ENCODE results near the gene LTB. TPM values are rescaled to one million over a fixed set of nuclear protein-coding genes. Genes with fewer than 3 reads are reported as not detected.

LTB gene
- polyA plus RNA-seq, 1 donor from 2014 or later, result not detected

DNA sequence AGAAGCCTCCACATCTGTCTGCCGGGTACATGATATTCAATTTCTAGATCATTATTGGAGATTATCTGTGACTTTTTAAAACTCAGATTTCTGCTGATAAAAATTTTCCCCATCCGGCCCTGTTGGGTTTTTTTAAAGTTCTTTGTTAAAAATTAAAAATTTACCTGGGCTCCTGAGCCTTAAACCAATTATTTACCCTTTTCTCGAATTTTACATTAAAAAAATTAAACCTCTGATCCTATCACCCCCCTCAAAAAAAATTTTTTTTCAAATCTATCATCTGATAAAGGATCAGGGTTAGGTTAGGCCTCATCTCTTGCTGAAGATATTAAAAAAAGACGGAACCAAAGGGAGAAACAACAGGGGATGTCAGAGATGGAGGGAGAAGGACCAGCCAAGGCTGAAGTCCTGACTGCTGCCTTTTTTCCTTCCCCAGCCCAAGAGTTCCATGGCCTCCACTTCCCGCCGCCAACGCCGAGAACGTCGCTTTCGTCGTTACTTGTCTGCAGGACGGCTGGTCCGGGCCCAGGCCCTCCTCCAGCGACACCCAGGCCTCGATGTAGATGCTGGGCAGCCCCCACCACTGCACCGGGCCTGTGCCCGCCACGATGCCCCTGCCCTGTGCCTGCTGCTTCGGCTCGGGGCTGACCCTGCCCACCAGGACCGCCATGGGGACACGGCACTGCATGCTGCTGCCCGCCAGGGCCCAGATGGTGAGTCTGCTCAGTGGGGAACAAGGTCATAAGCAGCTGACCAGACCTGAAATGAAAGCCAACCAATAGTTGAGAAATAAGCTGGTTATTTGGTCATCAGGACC is 34.3 kb downstream of the LTB start:
- peak overlapping the region; percentile 80 for H3K9ac ChIP-seq (ENCODE audit: low read length)
- H3F3A ChIP-seq (ENCODE audit: insufficient read depth, low read length, poor library complexity, severe bottlenecking), result no peaks in the 10 kb centered on the region
- peaks cover 7% of the 10 kb centered on the region for H3K36me3 ChIP-seq (ENCODE audit: insufficient read depth, low read length)
- H3K4me3 ChIP-seq (ENCODE audit: low read length), result peak overlapping the region; percentile 69
- peak overlapping the region; percentile 99 for H3K4me2 ChIP-seq (ENCODE audit: low read length)
- H3K27me3 ChIP-seq (ENCODE audit: insufficient read depth, low read depth, low read length), result no peaks in the 10 kb centered on the region
- H3K27ac ChIP-seq (ENCODE audit: low read length), result peak overlapping the region; percentile 93
- no peaks in the 10 kb centered on the region for H4K20me1 ChIP-seq (ENCODE audit: insufficient read depth)
- TF ChIP-seq MXI1 (conservative IDR thresholded peaks at IDR 0.05; ENCODE audit: poor library complexity, severe bottlenecking) (no peak), TAF1 (IDR thresholded peaks at IDR 0.05; ENCODE audit: low read depth) (peak; percentile 25)
- no peaks in the 10 kb centered on the region for H3K9me3 ChIP-seq (ENCODE audit: low read length)
- H3K9me2 ChIP-seq (ENCODE audit: insufficient read depth, low read length), result no peaks in the 10 kb centered on the region
- peak overlapping the region; percentile 48 for H2AFZ ChIP-seq (ENCODE audit: low read depth, low read length)
- H3K79me2 ChIP-seq (replicated peaks; ENCODE audit: insufficient read depth, low read length), result peaks cover 44% of the 10 kb centered on the region

DNA sequence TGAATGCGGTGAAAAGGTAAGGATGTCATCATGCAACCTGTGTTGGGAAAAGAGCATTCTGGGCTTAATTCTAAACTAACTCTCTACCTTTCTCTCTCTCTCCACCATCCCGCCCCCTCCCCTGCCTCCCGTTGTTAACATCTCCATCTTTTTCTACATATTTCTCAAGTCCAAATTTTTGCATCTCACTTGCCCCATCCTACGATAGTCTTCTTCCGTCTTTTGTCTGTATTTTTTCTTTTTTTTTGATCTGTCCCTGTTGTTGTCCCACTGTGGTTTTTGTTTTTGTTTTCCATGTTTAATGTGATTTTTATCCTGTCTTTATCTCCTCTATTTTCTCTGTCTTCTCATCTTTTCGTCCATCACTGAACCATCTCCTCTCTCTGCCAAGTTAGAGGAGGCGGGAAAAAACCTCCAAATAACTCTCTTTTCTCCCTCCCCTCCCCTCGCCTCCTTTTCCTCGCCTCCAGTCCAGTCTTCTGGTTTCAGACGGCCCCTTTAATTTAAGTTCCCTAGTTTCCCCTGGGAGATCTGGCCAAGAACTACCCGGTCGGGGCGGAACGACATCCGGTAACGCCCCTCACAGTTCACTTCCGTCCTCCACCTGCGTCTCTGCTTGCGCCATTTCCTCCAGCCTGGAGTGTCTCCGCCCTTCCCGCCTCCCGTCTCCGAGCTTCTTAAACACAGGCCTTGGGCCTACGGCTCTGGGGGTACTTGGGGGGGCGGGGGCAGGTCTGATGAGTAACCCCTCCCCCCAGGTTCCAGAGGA is 35.1 kb downstream of the LTB start, which contains the start of gene NFKBIL1:
Gene NFKBIL1 (plus strand): TSS at position 651 of the 769 bp plus-strand sequence. CDS start 87 bp downstream, at position 738.
- TF ChIP-seq, protein P1, sequence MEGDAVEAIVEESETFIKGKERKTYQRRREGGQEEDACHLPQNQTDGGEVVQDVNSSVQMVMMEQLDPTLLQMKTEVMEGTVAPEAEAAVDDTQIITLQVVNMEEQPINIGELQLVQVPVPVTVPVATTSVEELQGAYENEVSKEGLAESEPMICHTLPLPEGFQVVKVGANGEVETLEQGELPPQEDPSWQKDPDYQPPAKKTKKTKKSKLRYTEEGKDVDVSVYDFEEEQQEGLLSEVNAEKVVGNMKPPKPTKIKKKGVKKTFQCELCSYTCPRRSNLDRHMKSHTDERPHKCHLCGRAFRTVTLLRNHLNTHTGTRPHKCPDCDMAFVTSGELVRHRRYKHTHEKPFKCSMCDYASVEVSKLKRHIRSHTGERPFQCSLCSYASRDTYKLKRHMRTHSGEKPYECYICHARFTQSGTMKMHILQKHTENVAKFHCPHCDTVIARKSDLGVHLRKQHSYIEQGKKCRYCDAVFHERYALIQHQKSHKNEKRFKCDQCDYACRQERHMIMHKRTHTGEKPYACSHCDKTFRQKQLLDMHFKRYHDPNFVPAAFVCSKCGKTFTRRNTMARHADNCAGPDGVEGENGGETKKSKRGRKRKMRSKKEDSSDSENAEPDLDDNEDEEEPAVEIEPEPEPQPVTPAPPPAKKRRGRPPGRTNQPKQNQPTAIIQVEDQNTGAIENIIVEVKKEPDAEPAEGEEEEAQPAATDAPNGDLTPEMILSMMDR (IDR thresholded peaks at IDR 0.05; ENCODE audit: poor library complexity, severe bottlenecking), result no peak
- TF ChIP-seq POLR2AphosphoS5 (IDR thresholded peaks at IDR 0.05) (peak; percentile 84), EZH2 (IDR thresholded peaks at IDR 0.05; ENCODE audit: borderline replicate concordance, insufficient read depth, low read length, poor library complexity, severe bottlenecking) (no peak), EP300 (conservative IDR thresholded peaks at IDR 0.05; ENCODE audit: poor library complexity, severe bottlenecking) (no peak), TAF1 (IDR thresholded peaks at IDR 0.05; ENCODE audit: low read depth) (peak; percentile 81), RAD21 (conservative IDR thresholded peaks at IDR 0.05) (no peak), SMC3 (conservative IDR thresholded peaks at IDR 0.05; ENCODE audit: poor library complexity) (peak; percentile 8), MXI1 (conservative IDR thresholded peaks at IDR 0.05; ENCODE audit: poor library complexity, severe bottlenecking) (peak; percentile 10)
- TF ChIP-seq, protein P2, sequence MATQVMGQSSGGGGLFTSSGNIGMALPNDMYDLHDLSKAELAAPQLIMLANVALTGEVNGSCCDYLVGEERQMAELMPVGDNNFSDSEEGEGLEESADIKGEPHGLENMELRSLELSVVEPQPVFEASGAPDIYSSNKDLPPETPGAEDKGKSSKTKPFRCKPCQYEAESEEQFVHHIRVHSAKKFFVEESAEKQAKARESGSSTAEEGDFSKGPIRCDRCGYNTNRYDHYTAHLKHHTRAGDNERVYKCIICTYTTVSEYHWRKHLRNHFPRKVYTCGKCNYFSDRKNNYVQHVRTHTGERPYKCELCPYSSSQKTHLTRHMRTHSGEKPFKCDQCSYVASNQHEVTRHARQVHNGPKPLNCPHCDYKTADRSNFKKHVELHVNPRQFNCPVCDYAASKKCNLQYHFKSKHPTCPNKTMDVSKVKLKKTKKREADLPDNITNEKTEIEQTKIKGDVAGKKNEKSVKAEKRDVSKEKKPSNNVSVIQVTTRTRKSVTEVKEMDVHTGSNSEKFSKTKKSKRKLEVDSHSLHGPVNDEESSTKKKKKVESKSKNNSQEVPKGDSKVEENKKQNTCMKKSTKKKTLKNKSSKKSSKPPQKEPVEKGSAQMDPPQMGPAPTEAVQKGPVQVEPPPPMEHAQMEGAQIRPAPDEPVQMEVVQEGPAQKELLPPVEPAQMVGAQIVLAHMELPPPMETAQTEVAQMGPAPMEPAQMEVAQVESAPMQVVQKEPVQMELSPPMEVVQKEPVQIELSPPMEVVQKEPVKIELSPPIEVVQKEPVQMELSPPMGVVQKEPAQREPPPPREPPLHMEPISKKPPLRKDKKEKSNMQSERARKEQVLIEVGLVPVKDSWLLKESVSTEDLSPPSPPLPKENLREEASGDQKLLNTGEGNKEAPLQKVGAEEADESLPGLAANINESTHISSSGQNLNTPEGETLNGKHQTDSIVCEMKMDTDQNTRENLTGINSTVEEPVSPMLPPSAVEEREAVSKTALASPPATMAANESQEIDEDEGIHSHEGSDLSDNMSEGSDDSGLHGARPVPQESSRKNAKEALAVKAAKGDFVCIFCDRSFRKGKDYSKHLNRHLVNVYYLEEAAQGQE (IDR thresholded peaks at IDR 0.05; ENCODE audit: borderline replicate concordance), result peak; percentile 76
- peak within 1 kb of the TSS; percentile 53 for H2AFZ ChIP-seq (ENCODE audit: low read depth, low read length)
- no peaks in the 10 kb centered on the region for H3K9me2 ChIP-seq (ENCODE audit: insufficient read depth, low read length)
- H3K9me3 ChIP-seq (ENCODE audit: low read length), result no peaks in the 10 kb centered on the region
- H3K27ac ChIP-seq (ENCODE audit: low read length), result peak within 1 kb of the TSS; percentile 93
- peak within 1 kb of the TSS; percentile 99 for H3K4me2 ChIP-seq (ENCODE audit: low read length)
- no peaks in the 10 kb centered on the region for H4K20me1 ChIP-seq (ENCODE audit: insufficient read depth)
- H3K27me3 ChIP-seq (ENCODE audit: insufficient read depth, low read depth, low read length), result no peaks in the 10 kb centered on the region
- H3K9ac ChIP-seq (ENCODE audit: low read length), result peak within 1 kb of the TSS; percentile 80
- peaks cover 46% of the 10 kb centered on the region for H3K79me2 ChIP-seq (replicated peaks; ENCODE audit: insufficient read depth, low read length)
- H3F3A ChIP-seq (ENCODE audit: insufficient read depth, low read length, poor library complexity, severe bottlenecking), result no peaks in the 10 kb centered on the region
- peak within 1 kb of the TSS; percentile 69 for H3K4me3 ChIP-seq (ENCODE audit: low read length)
- peaks cover 7% of the 10 kb centered on the region for H3K36me3 ChIP-seq (ENCODE audit: insufficient read depth, low read length)
